GM12878 (cell line): ENCODE measurements around the gene MPZL1. TPM values are rescaled to one million over a fixed set of nuclear protein-coding genes. Genes with fewer than 3 reads are reported as not detected.

Experiments used
- ATAC-seq: fragments of 200-7000 bp; cut with Tn5 transposase; 3 replicates; pipeline ENCODE4 v1.9.1; 2020; ENCODE audit warnings: mild to moderate bottlenecking, moderate library complexity
- BruUV-seq: library from RNA; stranded (reverse); fragments of 400-500 nt; replicated peaks from 2 replicates; lab custom pipeline; 2021; lab: Mats Ljungman, UMichigan
- CTCF ChIA-PET: fragments of 300-600 bp; sonication (Branson Sonifier 250); formaldehyde crosslinking; extraction: SDS; loops from one replicate; lab custom pipeline; 2021; ENCODE audit warnings: inconsistent platforms; lab: Yijun Ruan, JAX
- POLR2A ChIA-PET: fragments of 350-600 bp; formaldehyde crosslinking; extraction: SDS; loops from one replicate; lab custom pipeline; 2021; ENCODE audit warnings: inconsistent platforms; lab: Charles Lee
- RAD21 ChIA-PET: fragments of 300-600 bp; sonication (Branson Sonifier 250); formaldehyde crosslinking; loops from one replicate; lab custom pipeline; 2023; ENCODE audit warnings: antibody characterized with exemption; ENCODE audit not compliant: unreplicated experiment; lab: Charles Lee
- SMC1A ChIA-PET: fragments of 300-600 bp; sonication (Branson Sonifier 250); formaldehyde crosslinking; loops from one replicate; lab custom pipeline; 2023; ENCODE audit not compliant: unreplicated experiment, uncharacterized antibody; lab: Charles Lee
- DNase-seq: peaks from one replicate; pipeline ENCODE4 v3.0.0-alpha.2; 2011; ENCODE audit warnings: low read depth, low spot score
- FAIRE-seq: peaks from 3 replicates; lab custom pipeline; 2011; peaks lifted over from hg19 to GRCh38; lab: Jason Lieb, UNC
- H2AFZ ChIP-seq: 2 replicates; pipeline ENCODE4 v1.6.0; 2011; ENCODE audit warnings: low read depth, low read length, control low read depth; ENCODE audit not compliant: control insufficient read depth
- H3K27ac ChIP-seq: 2 replicates; pipeline ENCODE4 v1.5.1; 2011; ENCODE audit warnings: control low read depth; ENCODE audit not compliant: control insufficient read depth, insufficient read depth
- H3K27me3 ChIP-seq, 2 experiments: replicated peaks in 1 of 2; 2 replicates each; pipeline versions ENCODE4 v1.6.0 to v1.6.1; 2011; ENCODE audit warnings: low read length in 1 of 2; ENCODE audit not compliant: control insufficient read depth in 2 of 2, insufficient read depth in 2 of 2
- H3K36me3 ChIP-seq, 2 experiments: 2 replicates each; pipeline ENCODE4 v1.5.1; 2011; ENCODE audit warnings: low read length in 1 of 2; ENCODE audit not compliant: control insufficient read depth in 2 of 2, insufficient read depth in 2 of 2
- H3K4me1 ChIP-seq: 2 replicates; pipeline ENCODE4 v1.6.1; 2011; ENCODE audit warnings: mild to moderate bottlenecking, low read length, moderate library complexity, mixed read lengths; ENCODE audit not compliant: control insufficient read depth, insufficient read depth
- H3K4me2 ChIP-seq: 2 replicates; pipeline ENCODE4 v1.6.0; 2011; ENCODE audit warnings: control low read depth; ENCODE audit not compliant: control insufficient read depth, insufficient read depth
- H3K4me3 ChIP-seq: fragments of 200-600 bp; sonication (generic); 2 replicates; pipeline ENCODE4 v1.5.1; 2016
- H3K79me2 ChIP-seq: 2 replicates; pipeline ENCODE4 v1.6.0; 2011; ENCODE audit warnings: low read length; ENCODE audit not compliant: control insufficient read depth, insufficient read depth
- H3K9ac ChIP-seq: 2 replicates; pipeline ENCODE4 v1.8.0; 2011; ENCODE audit warnings: low read length, control low read depth, mixed read lengths; ENCODE audit not compliant: control insufficient read depth, insufficient read depth
- H3K9me3 ChIP-seq: replicated peaks from 3 replicates; pipeline ENCODE4 v1.5.1; 2011; ENCODE audit warnings: mild to moderate bottlenecking, low read length; ENCODE audit not compliant: control insufficient read depth, insufficient read depth
- H4K20me1 ChIP-seq: 2 replicates; pipeline ENCODE4 v1.6.0; 2011; ENCODE audit not compliant: control insufficient read depth, insufficient read depth
- ASH2L ChIP-seq: fragments of 300-600, 200-600 bp; sonication (generic); IDR thresholded peaks from 2 replicates; pipeline ENCODE4 v1.6.1; 2017; ENCODE audit warnings: low read depth, mild to moderate bottlenecking, borderline replicate concordance
- ATF3 ChIP-seq: IDR thresholded peaks from 2 replicates; pipeline ENCODE4 v1.6.1; 2011; ENCODE audit warnings: low read depth, mild to moderate bottlenecking, low read length, moderate library complexity, borderline replicate concordance; ENCODE audit errors: extremely low read depth
- BMI1 ChIP-seq: fragments of 450-650 bp; IDR thresholded peaks from 2 replicates; pipeline ENCODE4 v1.6.1; 2016; ENCODE audit warnings: mild to moderate bottlenecking, moderate library complexity, borderline replicate concordance
- CREB1 ChIP-seq: IDR thresholded peaks from 2 replicates; pipeline ENCODE4 v1.6.1; 2012; ENCODE audit warnings: low read depth, mild to moderate bottlenecking, inconsistent platforms
- DPF2 ChIP-seq: fragments of 450-650 bp; IDR thresholded peaks from 2 replicates; pipeline ENCODE4 v1.6.1; 2017; ENCODE audit warnings: mild to moderate bottlenecking
- GATAD2B ChIP-seq: fragments of 450-650 bp; conservative IDR thresholded peaks from 2 replicates; pipeline ENCODE4 v1.6.1; 2017; ENCODE audit warnings: low read depth, mild to moderate bottlenecking, moderate library complexity
- IRF4 ChIP-seq: IDR thresholded peaks from 2 replicates; pipeline ENCODE4 v1.6.1; 2011; ENCODE audit warnings: low read depth, low read length
- NRF1 ChIP-seq: conservative IDR thresholded peaks from 2 replicates; pipeline ENCODE4 v1.6.1; 2011; ENCODE audit warnings: mild to moderate bottlenecking, low read depth, low read length, improper control_type of control experiment
- RAD21 ChIP-seq: IDR thresholded peaks from 2 replicates; pipeline ENCODE4 v1.6.1; 2011; ENCODE audit warnings: mild to moderate bottlenecking, low read depth, low read length, moderate library complexity; ENCODE audit not compliant: insufficient read depth
- TARDBP ChIP-seq: IDR thresholded peaks from 2 replicates; pipeline ENCODE4 v1.6.1; 2016; ENCODE audit warnings: borderline replicate concordance
- WGBS: methylation state at CpG from one replicate; pipeline ENCODE4 v1.1.6; 2016; ENCODE audit warnings: low lambda C conversion rate; ENCODE audit not compliant: insufficient replicate concordance, insufficient coverage; ENCODE audit errors: missing lambda C conversion rate; 5-methylcytosine and 5-hydroxymethylcytosine counted together
- in situ Hi-C: fragments of 300-500 bp; cut with MboI; formaldehyde crosslinking; loops from 9 replicates; pipeline ENCODE4 v1.14.3; 2018; ENCODE audit warnings: mixed read lengths
- intact Hi-C: fragments of 100-400 bp; cut with micrococcal nuclease; formaldehyde crosslinking; loops from one replicate; pipeline ENCODE4 v1.14.2; 2022; ENCODE audit not compliant: unreplicated experiment
- polyA plus RNA-seq, 11 experiments: library from polyadenylated mRNA; depleted of rRNA in 4 of 11; unstranded in 6 of 11; stranded (reverse) in 5 of 11; fragments of >200 nt; fragmentation: Nextera tagmentation in 4 of 11; fragmentation: Illumina TruSeq in 1 of 11; extraction: Ambion mirVana in 4 of 11; extraction: Trizol in 1 of 11; gene quantifications; 1 replicate in 1 of 11; 2 replicates in 10 of 11; pipeline versions ENCODE4 v1.2.1 to v1.2.3, GENCODE V29; 2011 to 2016; ENCODE audit warnings: inconsistent platforms in 2 of 11, missing spikeins in 2 of 11, low read depth in 1 of 11
- total RNA-seq, 4 experiments: library from RNA; depleted of rRNA in 3 of 4; stranded (reverse); fragments of >200 nt in 3 of 4; fragmentation: Illumina TruSeq in 1 of 4; extraction: Trizol in 1 of 4; gene quantifications; 2 replicates each; pipeline versions ENCODE4 v1.2.1 to v1.2.3, GENCODE V29; 2013 to 2021
- TF ChIP-seq, protein P1 (sequence below): fragments of 450-650 bp; IDR thresholded peaks from 2 replicates; pipeline ENCODE4 v1.6.1; 2017; ENCODE audit warnings: borderline replicate concordance
- TF ChIP-seq, protein P2 (sequence below): IDR thresholded peaks from 2 replicates; pipeline ENCODE4 v1.6.1; 2012; ENCODE audit warnings: low read depth, low read length, improper control_type of control experiment

The MPZL1 gene
- total and polyA plus RNA-seq, 10 of the 15 experiments (the other 5 are each of a cell fraction or from before 2014, with no cell fraction given): 9.8 to 60.9 (median 45.9) TPM

DNA sequence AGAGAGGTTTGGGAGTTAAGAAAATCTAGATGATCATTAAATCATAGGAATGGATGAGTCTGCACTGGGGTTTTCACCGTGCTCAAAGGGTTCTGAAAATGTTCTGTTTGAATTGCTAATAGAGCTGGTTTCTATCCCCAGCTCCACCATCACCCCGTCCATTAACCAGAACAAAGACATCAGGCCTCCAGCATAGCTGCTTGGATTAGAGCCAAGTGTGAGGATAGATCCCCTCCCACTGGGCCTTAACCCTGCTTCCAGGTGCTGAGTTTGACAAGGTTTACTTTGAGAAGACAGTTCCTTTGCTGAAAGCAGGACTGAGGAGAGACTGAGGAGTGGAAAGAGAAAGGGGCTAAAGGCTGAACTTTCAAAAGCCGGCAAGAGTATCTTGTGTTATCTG, 48.3 kb downstream of the MPZL1 start (continued):
- TF ChIP-seq GATAD2B: no peak

- 95% methylated on average over 4 of the region's 4 CpGs for WGBS
- ChIA-PET RAD21 (no interaction called here), SMC1A (interaction anchor here (0.8 kb wide), 1 partner anchor 10 kb away, joined by 3 read pairs; no protein-coding TSS in a partner anchor), POLR2A (no interaction called here), CTCF (no interaction called here)
- Histone ChIP-seq H3K27ac (no peak overlapping the region), H3K79me2 (no peaks in the 10 kb centered on the region), H2AFZ (no peak overlapping the region), H4K20me1 (no peaks in the 10 kb centered on the region), H3K4me2 (no peak overlapping the region), H3K36me3 (peaks cover 18 to 41% of the 10 kb centered on the region in 2 experiments), H3K4me1 (no peaks in the 10 kb centered on the region), H3K27me3 (no peaks in the 10 kb centered on the region), H3K9me3 (no peaks in the 10 kb centered on the region), H3K4me3 (no peak overlapping the region), H3K9ac (no peak overlapping the region)
- no peak for DNase-seq
- BruUV-seq: no TSS peak
- TF ChIP-seq, protein P1, sequence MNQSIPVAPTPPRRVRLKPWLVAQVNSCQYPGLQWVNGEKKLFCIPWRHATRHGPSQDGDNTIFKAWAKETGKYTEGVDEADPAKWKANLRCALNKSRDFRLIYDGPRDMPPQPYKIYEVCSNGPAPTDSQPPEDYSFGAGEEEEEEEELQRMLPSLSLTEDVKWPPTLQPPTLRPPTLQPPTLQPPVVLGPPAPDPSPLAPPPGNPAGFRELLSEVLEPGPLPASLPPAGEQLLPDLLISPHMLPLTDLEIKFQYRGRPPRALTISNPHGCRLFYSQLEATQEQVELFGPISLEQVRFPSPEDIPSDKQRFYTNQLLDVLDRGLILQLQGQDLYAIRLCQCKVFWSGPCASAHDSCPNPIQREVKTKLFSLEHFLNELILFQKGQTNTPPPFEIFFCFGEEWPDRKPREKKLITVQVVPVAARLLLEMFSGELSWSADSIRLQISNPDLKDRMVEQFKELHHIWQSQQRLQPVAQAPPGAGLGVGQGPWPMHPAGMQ: no peak
- no peak for TF ChIP-seq ASH2L
- TF ChIP-seq DPF2: no peak
- TF ChIP-seq NRF1: no peak
- TF ChIP-seq, protein P2, sequence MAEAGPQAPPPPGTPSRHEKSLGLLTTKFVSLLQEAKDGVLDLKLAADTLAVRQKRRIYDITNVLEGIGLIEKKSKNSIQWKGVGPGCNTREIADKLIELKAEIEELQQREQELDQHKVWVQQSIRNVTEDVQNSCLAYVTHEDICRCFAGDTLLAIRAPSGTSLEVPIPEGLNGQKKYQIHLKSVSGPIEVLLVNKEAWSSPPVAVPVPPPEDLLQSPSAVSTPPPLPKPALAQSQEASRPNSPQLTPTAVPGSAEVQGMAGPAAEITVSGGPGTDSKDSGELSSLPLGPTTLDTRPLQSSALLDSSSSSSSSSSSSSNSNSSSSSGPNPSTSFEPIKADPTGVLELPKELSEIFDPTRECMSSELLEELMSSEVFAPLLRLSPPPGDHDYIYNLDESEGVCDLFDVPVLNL: no peak
- TF ChIP-seq BMI1: no peak
- no peak for TF ChIP-seq ATF3
- no peak for TF ChIP-seq RAD21
- no peak for TF ChIP-seq TARDBP
- no peak for TF ChIP-seq IRF4
- TF ChIP-seq CREB1: no peak
- intact Hi-C loops (no loop called here), in situ Hi-C loops (no loop called here)
- ATAC-seq: no peak
- no peak for FAIRE-seq
These were observed 50.7 kb downstream of the MPZL1 start for GRCh38 chr1:167772436-167772835.
